ENCODE data around the gene TCP11.

TCP11 gene

GRCh38 chr6:35173044-35173426 lies 31.9 kb upstream of the TCP11 start:
- Histone ChIP-seq H3K9me3 (no peaks in the 10 kb centered on the region), H3K4me1 (ENCODE audit: control insufficient read depth in 1 of 2, insufficient read depth in 1 of 2, low read depth in 1 of 2, low read length in 1 of 2) (no peaks in the 10 kb centered on the region), H3K27ac (no peak overlapping the region), H3K36me3 (no peaks in the 10 kb centered on the region), H3K27me3 (peaks cover 16% of the 10 kb centered on the region), H3K4me3 (ENCODE audit: low read depth in 1 of 2, low read length in 1 of 2) (no peak overlapping the region)
- TF ChIP-seq CTCF (IDR thresholded peaks at IDR 0.05), result no peak

GRCh38 chr6:35170891-35171290 lies 29.8 kb upstream of the TCP11 start:
- Histone ChIP-seq H3K9me3 (no peaks in the 10 kb centered on the region), H3K4me1 (ENCODE audit: control insufficient read depth in 1 of 2, insufficient read depth in 1 of 2, low read depth in 1 of 2, low read length in 1 of 2) (no peaks in the 10 kb centered on the region), H3K36me3 (no peaks in the 10 kb centered on the region), H3K4me3 (ENCODE audit: low read depth in 1 of 2, low read length in 1 of 2) (no peak overlapping the region), H3K27ac (no peak overlapping the region), H3K27me3 (peaks cover 16% of the 10 kb centered on the region)
- no peak for TF ChIP-seq CTCF (IDR thresholded peaks at IDR 0.05)

- H3K27ac ChIP-seq, result no peak overlapping the region
- H3K9me3 ChIP-seq, result no peaks in the 10 kb centered on the region
- H3K27me3 ChIP-seq, result peaks cover 16% of the 10 kb centered on the region
- H3K4me1 ChIP-seq (ENCODE audit: control insufficient read depth in 1 of 2, insufficient read depth in 1 of 2, low read depth in 1 of 2, low read length in 1 of 2), result no peaks in the 10 kb centered on the region
- H3K4me3 ChIP-seq (ENCODE audit: low read depth in 1 of 2, low read length in 1 of 2), result no peak overlapping the region
- no peaks in the 10 kb centered on the region for H3K36me3 ChIP-seq
- no peak for TF ChIP-seq CTCF (IDR thresholded peaks at IDR 0.05)
These were observed 29.0 kb upstream of the TCP11 start for GRCh38 chr6:35170166-35170565.

- Histone ChIP-seq H3K4me3 (ENCODE audit: low read depth in 1 of 2, low read length in 1 of 2) (no peak overlapping the region), H3K36me3 (no peaks in the 10 kb centered on the region), H3K27me3 (peaks cover 10% of the 10 kb centered on the region), H3K9me3 (no peaks in the 10 kb centered on the region), H3K4me1 (ENCODE audit: control insufficient read depth in 1 of 2, insufficient read depth in 1 of 2, low read depth in 1 of 2, low read length in 1 of 2) (no peaks in the 10 kb centered on the region), H3K27ac (no peak overlapping the region)
- TF ChIP-seq CTCF (IDR thresholded peaks at IDR 0.05), result no peak
These were observed 27.3 kb upstream of the TCP11 start for GRCh38 chr6:35168461-35168861.

GRCh38 chr6:35167505-35167904 lies 26.4 kb upstream of the TCP11 start:
- H3K9me3 ChIP-seq, result no peaks in the 10 kb centered on the region
- TF ChIP-seq CTCF (IDR thresholded peaks at IDR 0.05), result no peak
- H3K36me3 ChIP-seq, result no peaks in the 10 kb centered on the region
- H3K4me3 ChIP-seq (ENCODE audit: low read depth in 1 of 2, low read length in 1 of 2), result no peak overlapping the region
- H3K27me3 ChIP-seq, result peaks cover under 1% of the 10 kb centered on the region
- H3K27ac ChIP-seq, result no peak overlapping the region
- H3K4me1 ChIP-seq (ENCODE audit: control insufficient read depth in 1 of 2, insufficient read depth in 1 of 2, low read depth in 1 of 2, low read length in 1 of 2), result no peaks in the 10 kb centered on the region

GRCh38 chr6:35166520-35166919 lies 25.4 kb upstream of the TCP11 start:
- H3K4me1 ChIP-seq (ENCODE audit: control insufficient read depth in 1 of 2, insufficient read depth in 1 of 2, low read depth in 1 of 2, low read length in 1 of 2), result no peaks in the 10 kb centered on the region
- H3K36me3 ChIP-seq, result no peaks in the 10 kb centered on the region
- TF ChIP-seq CTCF (IDR thresholded peaks at IDR 0.05), result no peak
- no peak overlapping the region for H3K4me3 ChIP-seq (ENCODE audit: low read depth in 1 of 2, low read length in 1 of 2)
- H3K27ac ChIP-seq, result no peak overlapping the region
- H3K27me3 ChIP-seq, result no peaks in the 10 kb centered on the region
- no peaks in the 10 kb centered on the region for H3K9me3 ChIP-seq

Measured in neutrophil (primary cell).